ENCODE measurements around the gene PCDH8. TPM values are rescaled to one million over a fixed set of nuclear protein-coding genes. Genes with fewer than 3 reads are reported as not detected.
"Not testable (repeated sequence)": the region's sequence is repeated elsewhere in the genome, so short reads cannot be mapped to it uniquely, and the experiment has no call there.

PCDH8 gene
- total and polyA plus RNA-seq, 2 donors: 0.09 to 1.0 TPM

DNA sequence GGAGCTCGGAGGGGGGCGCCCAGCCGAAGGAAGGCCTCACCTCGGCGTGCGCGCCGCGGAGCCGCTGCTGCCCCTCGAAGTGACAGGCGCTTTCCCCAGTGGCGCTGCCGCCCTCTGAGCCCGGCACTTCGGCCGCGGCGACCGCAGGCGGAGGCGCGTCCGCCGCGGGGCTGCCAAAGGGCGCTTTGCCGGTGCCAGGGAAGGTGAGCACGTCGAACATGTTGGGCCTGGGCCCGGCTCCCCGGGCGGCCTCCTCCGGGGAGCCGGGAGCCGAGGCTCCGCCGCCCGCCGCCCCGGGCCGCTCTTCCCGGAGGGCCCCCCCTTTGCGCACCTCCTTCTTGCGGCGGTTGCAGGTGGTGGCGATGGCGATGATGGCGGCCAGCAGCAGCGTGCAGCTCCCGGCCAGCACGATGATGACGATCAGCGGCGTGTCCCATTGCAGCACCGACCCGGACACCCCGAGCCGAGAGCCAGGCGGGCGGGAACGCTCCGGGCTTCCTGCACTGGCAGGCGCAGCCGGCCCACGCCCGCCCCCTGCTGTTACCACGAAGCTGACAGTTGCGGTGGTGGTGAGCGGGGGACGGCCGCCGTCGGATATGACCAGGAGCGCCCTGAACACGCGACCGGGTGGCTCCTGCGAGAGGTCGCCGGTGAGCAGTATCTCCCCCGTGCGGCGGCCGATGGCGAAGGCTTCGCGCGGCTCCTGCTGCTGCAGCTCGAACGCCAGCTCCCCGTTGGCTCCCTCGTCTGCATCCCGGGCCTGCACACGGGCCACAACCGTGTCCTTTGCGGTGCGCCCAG, 2.5 kb downstream of the PCDH8 start:
- Histone ChIP-seq H3K36me3 (ENCODE audit: insufficient read depth) (no peaks in the 10 kb centered on the region), H3K27ac (ENCODE audit: low read depth) (no peak overlapping the region), H3K4me1 (ENCODE audit: insufficient read depth) (peaks cover 3% of the 10 kb centered on the region), H3K4me3 (ENCODE audit: low read depth, low read length) (no peak overlapping the region)
- no peak for DNase-seq (ENCODE audit: extremely low spot score)
- 2% methylated on average over 98 of the region's 98 CpGs for WGBS

DNA sequence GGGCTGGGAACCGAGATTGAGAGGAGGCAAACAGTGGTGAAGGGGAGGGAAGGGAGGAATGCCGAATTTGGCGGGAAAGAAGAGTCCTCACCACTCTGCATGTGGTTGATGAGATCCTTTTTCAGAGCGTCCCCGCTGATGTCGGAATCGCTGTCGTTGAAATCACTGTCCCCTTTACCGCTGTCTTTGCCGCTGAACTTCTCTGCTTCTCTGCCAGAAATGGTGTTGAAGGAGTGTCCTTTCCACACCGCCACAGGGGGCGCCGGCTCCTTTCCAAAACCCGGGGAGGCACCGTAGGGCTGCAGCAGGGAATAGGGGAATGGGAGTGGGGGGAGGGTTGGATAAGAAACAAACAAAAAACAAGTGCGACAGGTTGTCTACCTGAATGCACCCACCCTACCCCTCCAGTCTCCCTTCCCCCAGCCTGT, 3.1 kb downstream of the PCDH8 start:
- H3K27ac ChIP-seq (ENCODE audit: low read depth): no peak overlapping the region
- no peak overlapping the region for H3K4me3 ChIP-seq (ENCODE audit: low read depth, low read length)
- no peaks in the 10 kb centered on the region for H3K36me3 ChIP-seq (ENCODE audit: insufficient read depth)
- DNase-seq (ENCODE audit: extremely low spot score): no peak
- peaks cover 3% of the 10 kb centered on the region for H3K4me1 ChIP-seq (ENCODE audit: insufficient read depth)
- WGBS: 7% methylated on average over 16 of the region's 16 CpGs

GRCh38 chr13:52844836-52845235, 3.6 kb downstream of the PCDH8 start:
- H3K27ac ChIP-seq (ENCODE audit: low read depth): no peak overlapping the region
- 84% methylated on average over 11 of the region's 11 CpGs for WGBS
- DNase-seq (ENCODE audit: extremely low spot score): no peak
- H3K36me3 ChIP-seq (ENCODE audit: insufficient read depth): no peaks in the 10 kb centered on the region
- peaks cover 3% of the 10 kb centered on the region for H3K4me1 ChIP-seq (ENCODE audit: insufficient read depth)
- H3K4me3 ChIP-seq (ENCODE audit: low read depth, low read length): no peak overlapping the region

GRCh38 chr13:52842441-52842840, 6.0 kb downstream of the PCDH8 start:
- peaks cover 3% of the 10 kb centered on the region for H3K4me1 ChIP-seq (ENCODE audit: insufficient read depth)
- 75% methylated on average over 10 of the region's 10 CpGs for WGBS
- H3K4me3 ChIP-seq (ENCODE audit: low read depth, low read length): no peak overlapping the region
- no peak overlapping the region for H3K27ac ChIP-seq (ENCODE audit: low read depth)
- DNase-seq (ENCODE audit: extremely low spot score): no peak
- H3K36me3 ChIP-seq (ENCODE audit: insufficient read depth): no peaks in the 10 kb centered on the region

DNA sequence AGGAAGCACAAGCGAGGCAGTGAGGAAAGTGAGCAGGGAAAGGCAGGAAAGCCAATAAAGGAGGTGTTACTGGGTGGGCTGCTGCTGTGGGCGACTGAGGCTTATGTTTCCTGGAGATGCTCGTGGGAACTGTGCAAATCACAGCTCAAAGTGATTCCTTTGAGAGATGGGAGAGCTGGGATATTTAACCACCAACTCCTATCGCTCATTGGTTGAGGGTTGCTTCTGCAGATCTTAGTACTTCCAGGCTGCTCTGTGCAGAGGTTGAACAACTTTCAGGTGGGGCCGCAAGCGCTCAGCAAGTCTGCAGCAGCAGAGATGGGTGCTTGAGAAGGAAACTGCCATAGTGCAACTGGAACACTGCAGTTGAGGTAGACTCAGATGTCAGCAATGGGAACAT, 8.4 kb downstream of the PCDH8 start:
- DNase-seq (ENCODE audit: extremely low spot score): no peak
- no peak overlapping the region for H3K4me3 ChIP-seq (ENCODE audit: low read depth, low read length)
- H3K27ac ChIP-seq (ENCODE audit: low read depth): no peak overlapping the region
- no peaks in the 10 kb centered on the region for H3K36me3 ChIP-seq (ENCODE audit: insufficient read depth)
- H3K4me1 ChIP-seq (ENCODE audit: insufficient read depth): no peaks in the 10 kb centered on the region
- 75% methylated on average over 6 of the region's 6 CpGs for WGBS

DNA sequence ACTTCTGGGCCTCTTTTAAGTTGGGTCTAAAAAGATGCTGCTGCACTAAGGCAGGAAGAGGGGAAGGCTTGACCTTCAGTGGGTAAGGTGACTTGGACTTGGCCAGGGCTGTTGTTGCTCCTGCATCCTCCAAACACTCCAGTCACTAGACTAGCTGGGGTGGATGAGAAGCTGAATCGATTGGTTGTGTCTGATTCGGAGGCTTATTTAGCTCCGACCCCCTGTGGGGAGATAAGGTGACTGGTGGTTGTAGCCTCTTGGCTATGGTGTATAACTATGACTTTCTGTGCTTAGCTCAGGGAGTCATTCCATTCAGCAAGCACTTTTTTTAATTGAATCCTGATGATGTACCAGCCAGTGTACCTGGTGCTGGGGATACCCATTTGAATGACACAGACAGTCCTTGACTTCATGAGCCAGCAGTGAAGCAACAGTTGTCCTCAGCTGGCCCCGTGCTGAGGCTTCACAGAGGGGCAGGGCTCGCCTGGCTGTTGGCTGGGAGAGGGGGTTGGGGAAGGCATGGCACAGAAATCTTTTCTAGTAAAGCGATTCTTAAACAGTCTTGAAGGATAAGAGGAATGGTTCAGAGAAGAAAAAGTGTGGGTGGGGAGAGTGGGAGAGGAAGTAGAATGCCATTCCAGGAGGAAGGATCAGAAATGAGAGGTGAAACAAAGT, 9.9 kb downstream of the PCDH8 start:
- no peak for DNase-seq (ENCODE audit: extremely low spot score)
- Histone ChIP-seq H3K27ac (ENCODE audit: low read depth) (no peak overlapping the region), H3K4me3 (ENCODE audit: low read depth, low read length) (no peak overlapping the region), H3K36me3 (ENCODE audit: insufficient read depth) (no peaks in the 10 kb centered on the region), H3K4me1 (ENCODE audit: insufficient read depth) (no peaks in the 10 kb centered on the region)
- 42% methylated on average over 6 of the region's 6 CpGs for WGBS

DNA sequence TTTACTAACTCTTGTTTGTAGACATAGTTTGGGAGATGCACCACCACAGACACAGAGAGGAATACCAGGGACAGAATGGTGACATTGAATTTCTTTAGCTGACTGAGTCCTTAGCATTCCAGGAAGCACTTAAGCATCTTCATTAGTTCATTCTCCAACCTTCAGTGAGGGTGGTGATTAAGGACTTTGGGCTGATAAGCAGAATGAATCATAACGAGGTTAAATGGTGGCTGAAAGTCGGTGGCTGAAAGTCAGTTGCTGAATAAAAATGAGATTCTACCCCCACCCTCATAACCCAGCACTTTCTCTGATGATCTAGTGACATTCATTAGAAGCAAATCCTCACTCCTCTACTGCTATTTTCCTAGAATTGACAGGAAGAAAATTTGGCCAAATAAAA, 10.6 kb downstream of the PCDH8 start:
- Histone ChIP-seq H3K36me3 (ENCODE audit: insufficient read depth) (no peaks in the 10 kb centered on the region), H3K4me3 (ENCODE audit: low read depth, low read length) (no peak overlapping the region), H3K27ac (ENCODE audit: low read depth) (no peak overlapping the region), H3K4me1 (ENCODE audit: insufficient read depth) (no peaks in the 10 kb centered on the region)
- 43% methylated on average over 2 of the region's 2 CpGs for WGBS
- no peak for DNase-seq (ENCODE audit: extremely low spot score)

DNA sequence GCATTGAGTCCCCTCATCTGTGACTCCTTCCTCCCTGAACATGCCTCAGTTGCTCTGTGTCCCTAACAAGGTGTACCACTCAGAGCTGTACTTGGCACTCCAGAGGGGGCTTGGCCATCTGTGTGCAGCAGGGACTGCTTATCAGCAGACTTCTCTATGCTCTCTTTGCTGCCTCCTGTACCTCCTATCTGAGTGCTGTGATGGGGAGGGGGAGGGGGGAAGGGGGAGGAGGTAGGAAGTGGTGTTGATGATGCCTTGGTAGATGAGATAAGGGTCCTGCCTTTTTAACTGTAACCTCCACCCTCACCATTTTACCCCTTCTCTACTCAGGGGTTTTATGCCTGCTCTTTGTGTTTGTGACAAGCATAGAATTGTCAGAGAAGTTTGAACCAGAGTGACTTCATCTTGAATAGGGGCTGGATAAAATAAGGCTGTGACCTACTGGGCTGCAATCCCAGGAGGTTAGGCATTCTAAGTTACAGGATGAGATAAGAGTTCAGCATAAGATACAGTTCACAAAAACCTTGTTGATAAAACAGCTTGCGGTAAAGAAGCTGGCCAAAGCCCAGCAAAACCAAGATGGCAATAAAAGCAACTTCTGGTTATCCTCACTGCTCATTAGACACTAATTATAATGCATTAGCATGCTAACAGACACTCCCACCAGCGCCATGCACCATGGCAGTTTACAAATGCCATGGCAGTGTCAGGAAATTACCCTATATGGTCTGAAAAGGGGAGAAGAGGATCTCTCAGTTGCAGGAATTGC, 13.2 kb downstream of the PCDH8 start:
- Histone ChIP-seq H3K4me1 (ENCODE audit: insufficient read depth) (no peaks in the 10 kb centered on the region), H3K4me3 (ENCODE audit: low read depth, low read length) (no peak overlapping the region), H3K36me3 (ENCODE audit: insufficient read depth) (no peaks in the 10 kb centered on the region), H3K27ac (ENCODE audit: low read depth) (no peak overlapping the region)
- 39% methylated on average over 2 of the region's 2 CpGs for whole genome bisulfite sequencing
- DNase-seq (ENCODE audit: extremely low spot score): no peak

DNA sequence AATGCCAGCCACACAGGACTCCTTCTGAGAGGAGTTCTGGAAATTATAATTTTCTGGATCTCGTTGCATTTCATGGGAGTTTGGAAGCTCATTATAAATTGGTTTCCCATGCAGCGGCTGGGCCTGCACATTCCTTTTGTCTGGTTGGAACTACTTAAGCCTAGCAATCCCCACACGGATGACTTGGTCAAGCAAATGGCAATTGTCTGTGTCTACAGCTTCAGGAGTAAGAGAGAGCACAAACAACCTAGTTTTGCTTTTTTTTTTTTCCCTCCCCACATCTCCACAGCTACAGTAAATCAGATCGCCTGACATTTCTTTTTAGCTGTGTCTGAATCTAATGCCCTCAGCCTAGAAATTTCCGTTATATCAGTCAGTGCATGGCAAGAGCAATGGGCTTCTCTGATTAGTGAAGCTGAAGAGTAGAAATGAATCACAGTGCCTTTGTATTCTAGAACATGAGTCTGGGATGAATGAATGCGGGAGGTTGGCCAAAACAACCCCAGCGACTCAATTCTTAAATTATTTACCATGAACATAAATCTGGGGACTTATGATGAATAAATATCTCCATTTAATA, 15.1 kb downstream of the PCDH8 start:
- WGBS: 70% methylated on average over 7 of the region's 7 CpGs
- Histone ChIP-seq H3K4me1 (ENCODE audit: insufficient read depth) (no peaks in the 10 kb centered on the region), H3K27ac (ENCODE audit: low read depth) (no peak overlapping the region), H3K36me3 (ENCODE audit: insufficient read depth) (no peaks in the 10 kb centered on the region), H3K4me3 (ENCODE audit: low read depth, low read length) (no peak overlapping the region)
- DNase-seq (ENCODE audit: extremely low spot score): no peak

GRCh38 chr13:52832313-52832712, 16.1 kb downstream of the PCDH8 start:
- no peaks in the 10 kb centered on the region for H3K36me3 ChIP-seq (ENCODE audit: insufficient read depth)
- no peak for DNase-seq (ENCODE audit: extremely low spot score)
- WGBS: 73% methylated on average over 5 of the region's 5 CpGs
- no peaks in the 10 kb centered on the region for H3K4me1 ChIP-seq (ENCODE audit: insufficient read depth)
- H3K4me3 ChIP-seq (ENCODE audit: low read depth, low read length): no peak overlapping the region
- H3K27ac ChIP-seq (ENCODE audit: low read depth): no peak overlapping the region

- H3K4me3 ChIP-seq (ENCODE audit: low read depth, low read length): no peak overlapping the region
- DNase-seq (ENCODE audit: extremely low spot score): no peak
- no peak overlapping the region for H3K27ac ChIP-seq (ENCODE audit: low read depth)
- WGBS: 72% methylated on average over 2 of the region's 2 CpGs
- H3K4me1 ChIP-seq (ENCODE audit: insufficient read depth): no peaks in the 10 kb centered on the region
- H3K36me3 ChIP-seq (ENCODE audit: insufficient read depth): no peaks in the 10 kb centered on the region
Observed at GRCh38 chr13:52830946-52831345, 17.5 kb downstream of the PCDH8 start.

GRCh38 chr13:52827839-52828238, 20.6 kb downstream of the PCDH8 start:
- H3K4me1 ChIP-seq (ENCODE audit: insufficient read depth): no peaks in the 10 kb centered on the region
- 75% methylated on average over 7 of the region's 7 CpGs for WGBS
- DNase-seq (ENCODE audit: extremely low spot score): no peak
- no peaks in the 10 kb centered on the region for H3K36me3 ChIP-seq (ENCODE audit: insufficient read depth)
- H3K4me3 ChIP-seq (ENCODE audit: low read depth, low read length): no peak overlapping the region
- H3K27ac ChIP-seq (ENCODE audit: low read depth): no peak overlapping the region

GRCh38 chr13:52817886-52818285, 30.6 kb downstream of the PCDH8 start:
- H3K4me1 ChIP-seq (ENCODE audit: insufficient read depth); DNase-seq (ENCODE audit: extremely low spot score); H3K4me3 ChIP-seq (ENCODE audit: low read depth, low read length); H3K36me3 ChIP-seq (ENCODE audit: insufficient read depth); H3K27ac ChIP-seq (ENCODE audit: low read depth): not testable (repeated sequence)
- 95% methylated on average over 28 of the region's 29 CpGs for WGBS

Measured in urinary bladder (tissue), 4 donors.